Neural crest cell (in vitro differentiated cells): Measurements from ENCODE around the gene RYR2. TPM values are rescaled to one million over a fixed set of nuclear protein-coding genes. Genes with fewer than 3 reads are reported as not detected.
"Not testable (repeated sequence)": the region's sequence is repeated elsewhere in the genome, so short reads cannot be mapped to it uniquely, and the experiment has no call there.

Experiments
- DNase-seq: peaks from one replicate; pipeline ENCODE4 v3.0.0; 2021; ENCODE audit warnings: low read depth, mixed read lengths, low spot score
- H3K27ac Mint-ChIP-seq: one replicate; pipeline ENCODE4 v1.8.0; 2021; ENCODE audit warnings: mild to moderate bottlenecking, mixed read lengths; ENCODE audit not compliant: unreplicated experiment
- H3K27me3 Mint-ChIP-seq: 2 replicates; pipeline ENCODE4 v1.8.0; 2021; ENCODE audit warnings: low read depth, mild to moderate bottlenecking, mixed read lengths
- H3K36me3 Mint-ChIP-seq: 2 replicates; pipeline ENCODE4 v1.8.0; 2021; ENCODE audit warnings: low read depth, mild to moderate bottlenecking, mixed read lengths
- H3K4me1 Mint-ChIP-seq: 2 replicates; pipeline ENCODE4 v1.8.0; 2021; ENCODE audit warnings: mixed read lengths
- H3K4me3 Mint-ChIP-seq: one replicate; pipeline ENCODE4 v1.8.0; 2021; ENCODE audit warnings: mild to moderate bottlenecking, mixed read lengths
- H3K9me3 Mint-ChIP-seq: 2 replicates; pipeline ENCODE4 v1.8.0; 2021; ENCODE audit warnings: mixed read lengths
- total RNA-seq: library from RNA; stranded (reverse); gene quantifications from 2 replicates; pipeline ENCODE4 v1.2.1, GENCODE V29; 2021
- TF ChIP-seq, protein P1 (sequence below): fragments of 200-600 bp; sonication (generic); conservative IDR thresholded peaks from 2 replicates; pipeline ENCODE4 v1.5.0; 2021; ENCODE audit warnings: antibody characterized with exemption, mild to moderate bottlenecking

Gene RYR2
- total RNA-seq, 1 donor from 2014 or later = 0.07 TPM

- no peak for DNase-seq
- Mint-ChIP-seq H3K4me3 (no peak overlapping the region), H3K36me3 (no peaks in the 10 kb centered on the region), H3K9me3 (peaks cover 6% of the 10 kb centered on the region), H3K27me3 (peaks cover 2% of the 10 kb centered on the region), H3K4me1 (no peaks in the 10 kb centered on the region), H3K27ac (no peak overlapping the region)
- TF ChIP-seq, protein P1, sequence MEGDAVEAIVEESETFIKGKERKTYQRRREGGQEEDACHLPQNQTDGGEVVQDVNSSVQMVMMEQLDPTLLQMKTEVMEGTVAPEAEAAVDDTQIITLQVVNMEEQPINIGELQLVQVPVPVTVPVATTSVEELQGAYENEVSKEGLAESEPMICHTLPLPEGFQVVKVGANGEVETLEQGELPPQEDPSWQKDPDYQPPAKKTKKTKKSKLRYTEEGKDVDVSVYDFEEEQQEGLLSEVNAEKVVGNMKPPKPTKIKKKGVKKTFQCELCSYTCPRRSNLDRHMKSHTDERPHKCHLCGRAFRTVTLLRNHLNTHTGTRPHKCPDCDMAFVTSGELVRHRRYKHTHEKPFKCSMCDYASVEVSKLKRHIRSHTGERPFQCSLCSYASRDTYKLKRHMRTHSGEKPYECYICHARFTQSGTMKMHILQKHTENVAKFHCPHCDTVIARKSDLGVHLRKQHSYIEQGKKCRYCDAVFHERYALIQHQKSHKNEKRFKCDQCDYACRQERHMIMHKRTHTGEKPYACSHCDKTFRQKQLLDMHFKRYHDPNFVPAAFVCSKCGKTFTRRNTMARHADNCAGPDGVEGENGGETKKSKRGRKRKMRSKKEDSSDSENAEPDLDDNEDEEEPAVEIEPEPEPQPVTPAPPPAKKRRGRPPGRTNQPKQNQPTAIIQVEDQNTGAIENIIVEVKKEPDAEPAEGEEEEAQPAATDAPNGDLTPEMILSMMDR = no peak
Measured at GRCh38 chr1:237120683-237121082, 78.7 kb downstream of the RYR2 start.

GRCh38 chr1:237124856-237125462, 83.0 kb downstream of the RYR2 start:
- TF ChIP-seq, protein P1 = peak; percentile 59
- no peaks in the 10 kb centered on the region for H3K4me1 Mint-ChIP-seq
- H3K9me3 Mint-ChIP-seq = peaks cover 11% of the 10 kb centered on the region
- H3K27ac Mint-ChIP-seq = no peak overlapping the region
- DNase-seq = no peak
- H3K36me3 Mint-ChIP-seq = peaks cover 3% of the 10 kb centered on the region
- H3K27me3 Mint-ChIP-seq = no peaks in the 10 kb centered on the region
- H3K4me3 Mint-ChIP-seq = no peak overlapping the region

DNA sequence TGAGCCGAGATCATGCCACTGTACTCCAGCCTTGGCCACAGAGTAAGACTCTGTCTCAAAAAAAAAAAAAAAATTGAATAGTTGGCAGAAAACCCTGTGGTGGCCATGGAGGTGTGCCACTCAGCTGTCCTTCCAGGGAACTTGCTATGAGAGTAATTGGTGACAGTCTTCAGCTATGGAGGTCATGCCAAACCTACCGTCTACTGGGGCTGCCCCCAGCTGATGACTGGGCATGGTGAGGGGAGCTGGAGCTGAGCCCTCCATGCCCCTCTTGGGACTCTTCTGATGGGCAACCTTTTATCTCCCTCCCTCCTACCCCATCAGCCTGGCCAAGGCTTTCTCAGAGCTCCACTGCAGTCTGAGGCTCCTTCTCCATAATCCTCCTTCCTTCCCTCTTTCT, 84.2 kb downstream of the RYR2 start:
- no peaks in the 10 kb centered on the region for H3K4me1 Mint-ChIP-seq
- TF ChIP-seq, protein P1 = no peak

DNA sequence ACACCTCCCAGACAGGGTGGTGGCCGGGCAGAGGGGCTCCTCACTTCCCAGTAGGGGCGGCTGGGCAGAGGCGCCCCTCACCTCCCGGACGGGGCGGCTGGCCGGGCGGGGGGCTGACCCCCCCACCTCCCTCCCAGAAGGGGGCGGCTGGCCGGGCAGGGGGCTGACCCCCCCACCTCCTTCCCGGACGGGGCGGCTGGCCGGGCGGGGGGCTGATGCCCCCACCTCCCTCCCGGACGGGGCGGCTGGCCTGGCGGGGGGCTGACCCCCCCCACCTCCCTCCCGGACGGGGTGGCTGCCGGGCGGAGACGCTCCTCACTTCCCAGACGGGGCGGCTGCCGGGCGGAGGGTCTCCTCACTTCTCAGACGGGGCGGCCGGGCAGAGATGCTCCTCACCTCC, 85.3 kb downstream of the RYR2 start:
- not testable (repeated sequence) for H3K4me3 Mint-ChIP-seq, H3K27ac Mint-ChIP-seq, H3K27me3 Mint-ChIP-seq, DNase-seq, H3K4me1 Mint-ChIP-seq, H3K36me3 Mint-ChIP-seq
- H3K9me3 Mint-ChIP-seq = peaks cover 16% of the 10 kb centered on the region

More for the DNA sequence above, 84.2 kb downstream of the RYR2 start:
- Mint-ChIP-seq H3K27ac (no peak overlapping the region), H3K4me3 (no peak overlapping the region), H3K27me3 (no peaks in the 10 kb centered on the region), H3K36me3 (peaks cover 3% of the 10 kb centered on the region), H3K9me3 (peaks cover 13% of the 10 kb centered on the region)
- DNase-seq = no peak

- Mint-ChIP-seq H3K9me3 (peaks cover 15% of the 10 kb centered on the region), H3K36me3 (no peaks in the 10 kb centered on the region), H3K27me3 (no peaks in the 10 kb centered on the region), H3K4me3 (no peak overlapping the region), H3K27ac (no peak overlapping the region), H3K4me1 (no peaks in the 10 kb centered on the region)
- DNase-seq = no peak
- TF ChIP-seq, protein P1 = no peak
Measured at GRCh38 chr1:237133921-237134320, 91.9 kb downstream of the RYR2 start.

GRCh38 chr1:237134929-237135328, 92.9 kb downstream of the RYR2 start:
- TF ChIP-seq, protein P1 = no peak
- H3K36me3 Mint-ChIP-seq = no peaks in the 10 kb centered on the region
- no peak for DNase-seq
- no peak overlapping the region for H3K27ac Mint-ChIP-seq
- H3K27me3 Mint-ChIP-seq = no peaks in the 10 kb centered on the region
- H3K4me1 Mint-ChIP-seq = no peaks in the 10 kb centered on the region
- no peak overlapping the region for H3K4me3 Mint-ChIP-seq
- peaks cover 15% of the 10 kb centered on the region for H3K9me3 Mint-ChIP-seq
